ENCODE data around the gene DAB2. TPM values are rescaled to one million over a fixed set of nuclear protein-coding genes. Genes with fewer than 3 reads are reported as not detected.

DAB2 gene
- total RNA-seq, 4 donors from 2014 or later, result 107 to 293 (median 247) TPM

- TF ChIP-seq CTCF (IDR thresholded peaks at IDR 0.05; ENCODE audit: low read depth), result no peak
These were observed 64.2 kb downstream of the DAB2 start for GRCh38 chr5:39360471-39361111.

- no peak for TF ChIP-seq CTCF (IDR thresholded peaks at IDR 0.05; ENCODE audit: low read depth)
These were observed 68.5 kb downstream of the DAB2 start for GRCh38 chr5:39356263-39356662.

- no peak for TF ChIP-seq CTCF (IDR thresholded peaks at IDR 0.05; ENCODE audit: low read depth)
These were observed 69.5 kb downstream of the DAB2 start for GRCh38 chr5:39355324-39355723.

GRCh38 chr5:39353717-39354399 lies 70.9 kb downstream of the DAB2 start:
- no peak for TF ChIP-seq CTCF (IDR thresholded peaks at IDR 0.05; ENCODE audit: low read depth)

GRCh38 chr5:39352951-39353350 lies 71.8 kb downstream of the DAB2 start:
- TF ChIP-seq CTCF (IDR thresholded peaks at IDR 0.05; ENCODE audit: low read depth), result no peak

- no peak for TF ChIP-seq CTCF (IDR thresholded peaks at IDR 0.05; ENCODE audit: low read depth)
These were observed 72.6 kb downstream of the DAB2 start for GRCh38 chr5:39352170-39352569.

GRCh38 chr5:39349484-39349883 lies 75.3 kb downstream of the DAB2 start:
- no peak for TF ChIP-seq CTCF (IDR thresholded peaks at IDR 0.05; ENCODE audit: low read depth)

Measured in subcutaneous adipose tissue (tissue), 4 donors.